Lower leg skin (tissue), 4 donors: ENCODE data around the gene RHOU. TPM values are rescaled to one million over a fixed set of nuclear protein-coding genes. Genes with fewer than 3 reads are reported as not detected.
A peak's percentile ranks its signal among the peaks of the same experiment; 100 is the strongest.

Experiments used
- DNase-seq, 2 donors: peaks; one replicate each; pipeline ENCODE4 v3.0.0-alpha.2; 2019; ENCODE audit warnings: low spot score in 2 of 2
- H3K4me3 ChIP-seq: fragments of 200-600 bp; sonication (generic); 2 replicates; pipeline ENCODE4 v1.5.1; 2017; ENCODE audit warnings: mild to moderate bottlenecking, low read depth; ENCODE audit not compliant: poor library complexity, severe bottlenecking
- POLR2A ChIP-seq, 2 donors: fragments of 450-650 bp; IDR thresholded peaks; one replicate each; pipeline ENCODE4 v1.6.1; 2016 to 2017; ENCODE audit warnings: antibody characterized with exemption in 2 of 2, mild to moderate bottlenecking in 1 of 2, moderate library complexity in 1 of 2
- WGBS, 2 donors: methylation state at CpG; one replicate each; pipeline ENCODE4 v1.1.5; 2018; 5-methylcytosine and 5-hydroxymethylcytosine counted together
- intact Hi-C: fragments of 100-400 bp; cut with DNase I; formaldehyde crosslinking; loops from one replicate; pipeline ENCODE4 v1.15.0; 2023; ENCODE audit warnings: low total_unique reads
- total RNA-seq, 4 donors: library from RNA; depleted of rRNA; stranded (reverse); fragments of >200 nt; gene quantifications; one replicate each; pipeline ENCODE4 v1.1.0, GENCODE V29; 2016
- TF ChIP-seq, protein P1 (sequence below), 3 donors: fragments of 450-650 bp; IDR thresholded peaks; one replicate each; pipeline ENCODE4 v1.5.1; 2016; ENCODE audit warnings: antibody characterized with exemption in 3 of 3, mild to moderate bottlenecking in 3 of 3, moderate library complexity in 2 of 3

RHOU gene
- total RNA-seq, 4 donors from 2014 or later, result 3.5 to 13.9 (median 4.6) TPM

- no peak overlapping the region for H3K4me3 ChIP-seq
- no peak for TF ChIP-seq POLR2A (IDR thresholded peaks at IDR 0.05)
- TF ChIP-seq, protein P1, sequence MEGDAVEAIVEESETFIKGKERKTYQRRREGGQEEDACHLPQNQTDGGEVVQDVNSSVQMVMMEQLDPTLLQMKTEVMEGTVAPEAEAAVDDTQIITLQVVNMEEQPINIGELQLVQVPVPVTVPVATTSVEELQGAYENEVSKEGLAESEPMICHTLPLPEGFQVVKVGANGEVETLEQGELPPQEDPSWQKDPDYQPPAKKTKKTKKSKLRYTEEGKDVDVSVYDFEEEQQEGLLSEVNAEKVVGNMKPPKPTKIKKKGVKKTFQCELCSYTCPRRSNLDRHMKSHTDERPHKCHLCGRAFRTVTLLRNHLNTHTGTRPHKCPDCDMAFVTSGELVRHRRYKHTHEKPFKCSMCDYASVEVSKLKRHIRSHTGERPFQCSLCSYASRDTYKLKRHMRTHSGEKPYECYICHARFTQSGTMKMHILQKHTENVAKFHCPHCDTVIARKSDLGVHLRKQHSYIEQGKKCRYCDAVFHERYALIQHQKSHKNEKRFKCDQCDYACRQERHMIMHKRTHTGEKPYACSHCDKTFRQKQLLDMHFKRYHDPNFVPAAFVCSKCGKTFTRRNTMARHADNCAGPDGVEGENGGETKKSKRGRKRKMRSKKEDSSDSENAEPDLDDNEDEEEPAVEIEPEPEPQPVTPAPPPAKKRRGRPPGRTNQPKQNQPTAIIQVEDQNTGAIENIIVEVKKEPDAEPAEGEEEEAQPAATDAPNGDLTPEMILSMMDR (IDR thresholded peaks at IDR 0.05), result no peak
- WGBS, 2 donors, result 88% methylated on average over 8 of the region's 8 CpGs
- intact Hi-C loops, result no loop called here
- DNase-seq, result no peak
Measured at GRCh38 chr1:228732426-228732825, 2.9 kb upstream of the RHOU start.

DNA sequence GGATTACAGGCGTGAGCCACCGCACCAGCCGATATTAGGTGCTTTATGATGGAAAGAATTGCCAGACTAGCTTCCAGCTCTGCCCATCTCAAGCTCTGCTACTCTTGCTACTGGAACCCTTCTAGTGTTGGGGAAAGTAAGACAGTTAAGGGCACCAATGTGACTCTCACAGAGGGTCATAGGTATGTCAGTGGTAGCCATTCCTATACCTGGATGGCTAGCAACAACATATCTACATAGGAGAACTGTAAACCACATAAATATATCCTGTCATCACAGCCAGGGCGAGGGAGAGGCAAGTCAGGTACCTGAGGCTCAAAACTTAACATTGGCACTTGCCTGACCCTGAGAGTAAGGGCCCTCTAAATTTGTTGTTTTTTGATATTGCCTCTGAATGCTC lies 1.7 kb upstream of the RHOU start:
- no peak overlapping the region for H3K4me3 ChIP-seq
- TF ChIP-seq, protein P1 (IDR thresholded peaks at IDR 0.05), result no peak
- TF ChIP-seq POLR2A (IDR thresholded peaks at IDR 0.05), result no peak
- 96 to 97% methylated on average over 4 of the region's 4 CpGs for WGBS, 2 donors
- no peak for DNase-seq
- intact Hi-C loops, result no loop called here

- DNase-seq, result peak in 1 of 2 donors; percentile 90
- TF ChIP-seq POLR2A (IDR thresholded peaks at IDR 0.05), result no peak
- TF ChIP-seq, protein P1 (IDR thresholded peaks at IDR 0.05), result no peak
- intact Hi-C loops, result no loop called here
- H3K4me3 ChIP-seq, result peak overlapping the region; percentile 61
- 4 to 5% methylated on average over 44 to 49 of the region's 60 CpGs for WGBS, 2 donors
Measured at GRCh38 chr1:228735871-228736586, 750 bp downstream of the RHOU start.

DNA sequence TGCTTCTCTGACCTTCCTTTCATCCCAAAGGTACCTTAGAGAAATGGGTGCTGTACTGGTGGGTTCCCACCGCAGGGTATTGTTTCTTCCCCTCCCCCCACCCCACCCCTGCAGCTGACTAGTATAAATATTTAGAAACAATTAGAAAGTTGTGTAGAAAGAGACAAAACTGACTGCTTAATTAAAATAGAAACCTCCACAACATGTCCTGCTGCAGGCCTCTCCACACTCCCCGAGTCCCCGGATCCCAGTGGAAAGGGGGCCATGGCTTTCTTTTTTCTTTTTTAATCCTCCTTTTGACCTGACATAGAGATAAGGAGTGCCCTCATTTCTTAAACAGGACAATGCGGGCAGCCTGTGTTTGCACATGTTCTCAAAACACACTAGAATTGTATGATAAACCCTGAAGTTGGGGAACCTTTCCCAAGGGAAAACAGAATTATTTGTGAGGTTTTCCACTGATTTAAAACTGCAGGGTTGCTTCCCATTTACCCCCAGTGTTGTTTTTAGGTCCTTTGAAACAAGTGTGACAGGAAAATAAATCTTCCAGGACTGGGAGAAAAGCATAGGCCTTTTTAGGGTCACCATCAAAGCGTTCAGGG lies 1.7 kb downstream of the RHOU start:
- intact Hi-C loops, result no loop called here
- DNase-seq, result no peak
- H3K4me3 ChIP-seq, result no peak overlapping the region
- no peak for TF ChIP-seq POLR2A (IDR thresholded peaks at IDR 0.05)
- TF ChIP-seq, protein P1 (IDR thresholded peaks at IDR 0.05), result no peak
- WGBS, 2 donors, result 62 to 74% methylated on average over 5 of the region's 5 CpGs

DNA sequence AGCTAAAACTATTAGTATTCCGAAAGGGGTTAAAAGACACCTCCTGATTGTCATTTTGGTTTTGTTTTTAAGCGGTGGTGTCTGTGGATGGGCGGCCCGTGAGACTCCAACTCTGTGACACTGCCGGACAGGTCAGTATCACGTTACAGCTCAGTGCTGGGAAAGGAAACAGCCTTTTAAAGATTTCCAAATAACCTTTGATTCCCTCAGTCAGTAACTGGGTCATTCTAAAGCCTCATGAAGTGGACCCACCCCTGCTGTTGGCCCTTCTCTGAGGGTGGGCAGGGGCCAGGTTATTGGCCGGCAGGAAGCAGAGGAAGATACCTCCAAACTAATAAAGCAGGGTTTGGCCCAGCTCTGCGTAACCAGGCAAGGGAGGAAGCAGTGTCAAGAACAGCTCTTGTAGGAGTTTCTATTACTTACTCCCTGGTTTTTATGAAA lies 2.3 kb downstream of the RHOU start:
- no peak for DNase-seq
- TF ChIP-seq, protein P1 (IDR thresholded peaks at IDR 0.05), result no peak
- TF ChIP-seq POLR2A (IDR thresholded peaks at IDR 0.05), result no peak

More for the DNA sequence above, 2.3 kb downstream of the RHOU start:
- intact Hi-C loops, result no loop called here
- WGBS, 2 donors, result 65 to 70% methylated on average over 8 of the region's 8 CpGs
- no peak overlapping the region for H3K4me3 ChIP-seq
